GM12875 (cell line): Measurements from ENCODE around the gene TXLNA.
A peak's percentile ranks its signal among the peaks of the same experiment; 100 is the strongest.
"Not testable (repeated sequence)": the region's sequence is repeated elsewhere in the genome, so short reads cannot be mapped to it uniquely, and the experiment has no call there.

ENCODE experiments used
- H3K4me3 ChIP-seq: one replicate; pipeline ENCODE4 v1.5.1; 2011; ENCODE audit warnings: low read depth, low read length, control low read depth
- CTCF ChIP-seq: IDR thresholded peaks from 2 replicates; pipeline ENCODE4 v1.5.1; 2011; ENCODE audit warnings: low read depth, mild to moderate bottlenecking, control low read depth, inconsistent platforms, low read length, moderate library complexity, borderline replicate concordance; ENCODE audit not compliant: insufficient read depth

The TXLNA gene

GRCh38 chr1:32179443-32180185, at the start of gene TXLNA:
TSS of gene TXLNA (plus strand) at chr1:32179675. CDS start at chr1:32180346, 671 bp downstream.
- TF ChIP-seq CTCF = no peak
- peak within 1 kb of the TSS; percentile 87 for H3K4me3 ChIP-seq

- not testable (repeated sequence) for H3K4me3 ChIP-seq
Measured at GRCh38 chr1:32133950-32134280, 45.6 kb upstream of the TXLNA start.

- TF ChIP-seq CTCF = no peak
- no peak overlapping the region for H3K4me3 ChIP-seq
Measured at GRCh38 chr1:32137111-32137510, 42.4 kb upstream of the TXLNA start.

- TF ChIP-seq CTCF = no peak
Measured at GRCh38 chr1:32138965-32139364, 40.5 kb upstream of the TXLNA start.

GRCh38 chr1:32142446-32143301, 36.8 kb upstream of the TXLNA start:
- no peak for TF ChIP-seq CTCF
- no peak overlapping the region for H3K4me3 ChIP-seq

More at GRCh38 chr1:32138965-32139364, 40.5 kb upstream of the TXLNA start:
- no peak overlapping the region for H3K4me3 ChIP-seq

GRCh38 chr1:32143302-32143695, 36.2 kb upstream of the TXLNA start:
- not testable (repeated sequence) for H3K4me3 ChIP-seq

- H3K4me3 ChIP-seq = no peak overlapping the region
- TF ChIP-seq CTCF = no peak
Measured at GRCh38 chr1:32144033-32144432, 35.4 kb upstream of the TXLNA start.

- not testable (repeated sequence) for H3K4me3 ChIP-seq
Measured at GRCh38 chr1:32147799-32148198, 31.7 kb upstream of the TXLNA start.
